Spleen (tissue), 11 donors: ENCODE results near the gene CDC42EP5. TPM values are rescaled to one million over a fixed set of nuclear protein-coding genes. Genes with fewer than 3 reads are reported as not detected.

Experiments
- DNase-seq: peaks from one replicate; pipeline ENCODE4 v3.0.0-alpha.2; 2020
- H3K27ac ChIP-seq, 8 donors: fragments of 200-600 bp; sonication (generic) in 7 of 8; 1 replicate in 4 of 8; 2 replicates in 4 of 8; pipeline versions ENCODE4 v1.5.0 to v1.8.0; 2016 to 2021; ENCODE audit warnings: inconsistent platforms in 4 of 8, mild to moderate bottlenecking in 4 of 8, moderate library complexity in 1 of 8
- H3K27me3 ChIP-seq, 7 donors: fragments of 200-600 bp; sonication (generic) in 6 of 7; replicated peaks in 1 of 7; 1 replicate in 4 of 7; 2 replicates in 3 of 7; pipeline versions ENCODE4 v1.5.0 to v1.8.0; 2016 to 2021; ENCODE audit warnings: inconsistent platforms in 3 of 7, mild to moderate bottlenecking in 1 of 7
- H3K36me3 ChIP-seq, 6 donors: fragments of 200-600 bp; sonication (generic) in 5 of 6; 1 replicate in 4 of 6; 2 replicates in 2 of 6; pipeline versions ENCODE4 v1.5.0 to v1.8.0; 2016 to 2021; ENCODE audit warnings: inconsistent platforms in 2 of 6
- H3K4me1 ChIP-seq, 6 donors: fragments of 200-600 bp; sonication (generic) in 5 of 6; 1 replicate in 3 of 6; 2 replicates in 3 of 6; pipeline versions ENCODE4 v1.5.0 to v1.8.0; 2016 to 2021; ENCODE audit warnings: inconsistent platforms in 3 of 6
- H3K4me3 ChIP-seq, 8 donors: fragments of 200-600 bp; sonication (generic) in 7 of 8; 1 replicate in 4 of 8; 2 replicates in 4 of 8; pipeline versions ENCODE4 v1.5.0 to v1.8.0; 2016 to 2021; ENCODE audit warnings: inconsistent platforms in 4 of 8, mild to moderate bottlenecking in 4 of 8, moderate library complexity in 2 of 8
- H3K9me3 ChIP-seq, 8 donors: fragments of 200-600 bp; sonication (generic) in 7 of 8; 1 replicate in 4 of 8; 2 replicates in 4 of 8; pipeline versions ENCODE4 v1.5.0 to v1.8.0; 2016 to 2021; ENCODE audit warnings: inconsistent platforms in 4 of 8
- CTCF ChIP-seq, 11 experiments: fragments of 200-600 bp in 7 of 11; fragments of 450-650 bp in 4 of 11; sonication (generic) in 4 of 11; IDR thresholded peaks in 8 of 11; conservative IDR thresholded peaks in 3 of 11; 1 replicate in 7 of 11; 2 replicates in 4 of 11; pipeline versions ENCODE4 v1.4.0 to v1.8.0; 2016 to 2021; ENCODE audit warnings: antibody characterized with exemption in 11 of 11, inconsistent platforms in 4 of 11, mild to moderate bottlenecking in 1 of 11
- POLR2A ChIP-seq, 3 donors: fragments of 450-650 bp; IDR thresholded peaks; one replicate each; pipeline ENCODE4 v1.5.1; 2017; ENCODE audit warnings: antibody characterized with exemption in 3 of 3, mild to moderate bottlenecking in 1 of 3
- POLR2AphosphoS5 ChIP-seq, 3 donors: sonication (generic); formaldehyde crosslinking; IDR thresholded peaks; one replicate each; pipeline ENCODE4 v1.5.1; 2017; ENCODE audit warnings: antibody characterized with exemption in 3 of 3
- WGBS, 5 donors: extraction: QIAGEN DNeasy Blood & Tissue Kit in 3 of 5; methylation state at CpG; one replicate each; pipeline versions ENCODE4 v1.1.5 to v1.1.7; 2013 to 2018; 5-methylcytosine and 5-hydroxymethylcytosine counted together
- intact Hi-C: fragments of 100-400 bp; cut with DNase I; formaldehyde crosslinking; loops from one replicate; pipeline ENCODE4 v1.15.0; 2023; ENCODE audit warnings: low total_unique reads
- polyA plus RNA-seq, 3 donors: library from polyadenylated mRNA; stranded (reverse); fragments of 200-250 nt; gene quantifications; one replicate each; pipeline ENCODE4 v1.2.1, GENCODE V29; 2013
- total RNA-seq, 7 donors: library from RNA; depleted of rRNA in 3 of 7; stranded (reverse); fragments of >200 nt in 3 of 7; fragmentation: NEBNext Ultra II Directional in 4 of 7; extraction: Animal tissue kit (Norgen Biotek cat#: 25700) in 4 of 7; gene quantifications; one replicate each; pipeline versions ENCODE4 v1.1.0 to v1.2.1, GENCODE V29; 2016 to 2021
- donor health status: healthy with polysubstance abuse.
- donor health status: DM: no; HTN: no; CAD: no; lungs with moderate emphysema.
- donor health status: DM: no; HTN: no; CAD: no.
- donor health status: Bipolar disorder and iron deficiency.
- donor health status: healthy.
- donor health status: DM: no; HTN: no; CAD: no.
- donor health status: DM: yes; HTN: yes; CAD: no.

CDC42EP5 gene
- total and polyA plus RNA-seq, 10 donors: 6.6 to 16.1 (median 13.1) TPM

GRCh38 chr19:54444737-54445136 lies 28.4 kb downstream of the CDC42EP5 start:
- intact Hi-C loops: no loop called here
- Histone ChIP-seq H3K27me3 (no peaks in the 10 kb centered on the region), H3K4me3 (no peak overlapping the region), H3K27ac (no peak overlapping the region), H3K36me3 (peaks cover 0 to 68% (median 20%) of the 10 kb centered on the region in 6 donors), H3K4me1 (peaks cover 7 to 31% (median 23%) of the 10 kb centered on the region in 6 donors), H3K9me3 (no peaks in the 10 kb centered on the region)
- TF ChIP-seq POLR2A (IDR thresholded peaks at IDR 0.05): no peak
- TF ChIP-seq POLR2AphosphoS5 (IDR thresholded peaks at IDR 0.05): no peak
- no peak for TF ChIP-seq CTCF (IDR thresholded peaks at IDR 0.05 in 8 of 11, conservative IDR thresholded peaks at IDR 0.05 in 3 of 11)
- no peak for DNase-seq
- WGBS, 5 donors: 82 to 90% (median 86%) methylated on average over 7 of the region's 7 CpGs

GRCh38 chr19:54440641-54441040 lies 32.5 kb downstream of the CDC42EP5 start:
- TF ChIP-seq POLR2A (IDR thresholded peaks at IDR 0.05): no peak
- no peak for TF ChIP-seq CTCF (IDR thresholded peaks at IDR 0.05 in 8 of 11, conservative IDR thresholded peaks at IDR 0.05 in 3 of 11)
- TF ChIP-seq POLR2AphosphoS5 (IDR thresholded peaks at IDR 0.05): no peak
- 96 to 98% (median 96%) methylated on average over 5 of the region's 5 CpGs for WGBS, 5 donors
- peaks cover 0 to 77% (median 18%) of the 10 kb centered on the region in 6 donors for H3K36me3 ChIP-seq

GRCh38 chr19:54439174-54439851 lies 33.8 kb downstream of the CDC42EP5 start:
- Histone ChIP-seq H3K36me3 (peaks cover 0 to 64% (median 6%) of the 10 kb centered on the region in 6 donors), H3K27ac (no peak overlapping the region), H3K9me3 (no peaks in the 10 kb centered on the region), H3K4me3 (no peak overlapping the region), H3K27me3 (no peaks in the 10 kb centered on the region), H3K4me1 (peaks cover 0 to 32% (median 12%) of the 10 kb centered on the region in 6 donors)
- intact Hi-C loops: no loop called here
- no peak for DNase-seq
- peak in 5 of 11 experiments; percentile 11 to 32 (median 30) for TF ChIP-seq CTCF (IDR thresholded peaks at IDR 0.05 in 8 of 11, conservative IDR thresholded peaks at IDR 0.05 in 3 of 11)
- no peak for TF ChIP-seq POLR2AphosphoS5 (IDR thresholded peaks at IDR 0.05)
- no peak for TF ChIP-seq POLR2A (IDR thresholded peaks at IDR 0.05)
- 71 to 79% (median 73%) methylated on average over 15 of the region's 15 CpGs for WGBS, 5 donors

More at GRCh38 chr19:54440641-54441040, 32.5 kb downstream of the CDC42EP5 start:
- Histone ChIP-seq H3K9me3 (no peaks in the 10 kb centered on the region), H3K27ac (no peak overlapping the region), H3K27me3 (no peaks in the 10 kb centered on the region), H3K4me3 (no peak overlapping the region), H3K4me1 (peaks cover 0 to 18% (median 5%) of the 10 kb centered on the region in 6 donors)
- intact Hi-C loops: no loop called here
- DNase-seq: no peak

GRCh38 chr19:54436628-54437252 lies 36.4 kb downstream of the CDC42EP5 start:
- DNase-seq: no peak
- H3K4me3 ChIP-seq: no peak overlapping the region
- WGBS, 5 donors: 79 to 93% (median 84%) methylated on average over 10 of the region's 10 CpGs
- no peak for TF ChIP-seq POLR2A (IDR thresholded peaks at IDR 0.05)
- no peak for TF ChIP-seq POLR2AphosphoS5 (IDR thresholded peaks at IDR 0.05)
- no peak for TF ChIP-seq CTCF (IDR thresholded peaks at IDR 0.05 in 8 of 11, conservative IDR thresholded peaks at IDR 0.05 in 3 of 11)
- peaks cover 0 to 32% (median 14%) of the 10 kb centered on the region in 6 donors for H3K4me1 ChIP-seq
- peaks cover 0 to 38% (median 3%) of the 10 kb centered on the region in 6 donors for H3K36me3 ChIP-seq
- no peak overlapping the region for H3K27ac ChIP-seq
- H3K9me3 ChIP-seq: no peaks in the 10 kb centered on the region
- intact Hi-C loops: no loop called here
- peaks cover 0 to 3% (median 0%) of the 10 kb centered on the region in 7 donors for H3K27me3 ChIP-seq
